Measurements from ENCODE around the gene GANAB.

Gene GANAB

DNA sequence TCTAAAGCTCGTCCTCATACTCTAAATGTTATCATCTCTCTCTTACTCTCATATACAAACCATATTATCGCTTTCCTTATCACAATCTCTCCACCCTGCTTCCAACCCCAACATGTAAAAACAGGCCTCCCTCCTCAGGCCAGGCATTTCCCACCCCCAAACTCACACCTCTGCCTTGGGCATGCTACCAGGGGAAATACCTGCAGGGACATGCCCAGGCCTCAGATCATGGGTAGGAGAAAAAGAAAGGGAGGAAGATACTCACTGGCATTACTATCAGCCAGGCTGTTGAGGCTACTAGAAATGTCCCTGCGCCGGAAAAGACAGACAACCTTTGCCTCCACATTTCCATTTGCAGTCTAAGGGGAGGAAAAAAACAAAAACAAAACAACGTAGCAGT is 46.5 kb downstream of the GANAB start:
- TF ChIP-seq, protein P1, sequence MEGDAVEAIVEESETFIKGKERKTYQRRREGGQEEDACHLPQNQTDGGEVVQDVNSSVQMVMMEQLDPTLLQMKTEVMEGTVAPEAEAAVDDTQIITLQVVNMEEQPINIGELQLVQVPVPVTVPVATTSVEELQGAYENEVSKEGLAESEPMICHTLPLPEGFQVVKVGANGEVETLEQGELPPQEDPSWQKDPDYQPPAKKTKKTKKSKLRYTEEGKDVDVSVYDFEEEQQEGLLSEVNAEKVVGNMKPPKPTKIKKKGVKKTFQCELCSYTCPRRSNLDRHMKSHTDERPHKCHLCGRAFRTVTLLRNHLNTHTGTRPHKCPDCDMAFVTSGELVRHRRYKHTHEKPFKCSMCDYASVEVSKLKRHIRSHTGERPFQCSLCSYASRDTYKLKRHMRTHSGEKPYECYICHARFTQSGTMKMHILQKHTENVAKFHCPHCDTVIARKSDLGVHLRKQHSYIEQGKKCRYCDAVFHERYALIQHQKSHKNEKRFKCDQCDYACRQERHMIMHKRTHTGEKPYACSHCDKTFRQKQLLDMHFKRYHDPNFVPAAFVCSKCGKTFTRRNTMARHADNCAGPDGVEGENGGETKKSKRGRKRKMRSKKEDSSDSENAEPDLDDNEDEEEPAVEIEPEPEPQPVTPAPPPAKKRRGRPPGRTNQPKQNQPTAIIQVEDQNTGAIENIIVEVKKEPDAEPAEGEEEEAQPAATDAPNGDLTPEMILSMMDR (IDR thresholded peaks at IDR 0.05): no peak

DNA sequence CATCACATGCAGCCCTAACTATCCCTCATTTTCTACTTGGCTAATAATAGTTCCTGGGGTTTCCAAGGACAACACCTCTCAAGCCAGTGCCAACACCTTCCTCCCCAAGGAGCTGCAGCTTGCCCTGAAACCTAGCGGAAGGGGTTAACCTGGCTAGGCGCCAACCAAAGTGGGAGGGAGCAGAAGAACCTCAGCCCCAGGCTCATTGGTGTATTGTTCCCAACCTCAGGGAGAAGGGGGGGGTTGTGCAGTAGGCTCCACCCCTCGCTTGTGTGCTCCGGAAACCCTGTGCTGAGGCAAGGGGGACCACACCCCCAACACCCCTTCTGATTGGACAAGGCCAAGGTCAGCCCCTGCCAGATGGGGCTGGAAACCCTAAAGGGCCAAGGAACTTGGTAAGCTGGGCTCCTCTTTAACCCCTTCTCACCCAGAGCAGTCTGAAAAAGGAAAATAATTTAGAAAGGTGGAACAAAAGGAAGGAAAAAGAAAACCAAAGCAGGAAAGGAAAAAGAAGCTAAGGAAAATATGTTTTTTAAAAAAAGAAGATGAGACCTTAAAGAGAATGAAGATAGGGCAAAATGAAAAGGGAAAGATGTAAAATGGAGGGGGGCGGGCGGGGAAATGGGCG is 47.2 kb downstream of the GANAB start:
- TF ChIP-seq, protein P1 (IDR thresholded peaks at IDR 0.05): no peak

DNA sequence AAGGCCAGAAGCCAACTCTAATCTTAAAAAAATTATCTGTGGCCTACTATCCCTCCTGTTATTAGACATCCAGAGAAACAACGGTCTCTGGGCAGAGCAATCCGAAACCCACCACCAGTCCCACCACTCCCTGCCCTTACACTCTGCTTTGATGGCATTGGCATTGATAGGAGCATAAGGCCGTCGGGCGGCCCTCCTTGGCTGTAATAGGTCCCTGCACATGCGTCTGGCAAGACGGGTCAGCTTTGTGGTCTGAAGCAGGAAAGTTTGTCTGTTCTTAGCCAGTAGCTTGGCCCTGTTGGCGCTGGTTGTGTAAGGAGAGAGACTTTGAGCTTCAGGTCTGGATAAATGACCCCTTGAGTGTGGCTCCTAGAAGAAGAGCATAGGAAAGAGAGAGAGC is 51.3 kb downstream of the GANAB start:
- TF ChIP-seq, protein P1 (IDR thresholded peaks at IDR 0.05): no peak

DNA sequence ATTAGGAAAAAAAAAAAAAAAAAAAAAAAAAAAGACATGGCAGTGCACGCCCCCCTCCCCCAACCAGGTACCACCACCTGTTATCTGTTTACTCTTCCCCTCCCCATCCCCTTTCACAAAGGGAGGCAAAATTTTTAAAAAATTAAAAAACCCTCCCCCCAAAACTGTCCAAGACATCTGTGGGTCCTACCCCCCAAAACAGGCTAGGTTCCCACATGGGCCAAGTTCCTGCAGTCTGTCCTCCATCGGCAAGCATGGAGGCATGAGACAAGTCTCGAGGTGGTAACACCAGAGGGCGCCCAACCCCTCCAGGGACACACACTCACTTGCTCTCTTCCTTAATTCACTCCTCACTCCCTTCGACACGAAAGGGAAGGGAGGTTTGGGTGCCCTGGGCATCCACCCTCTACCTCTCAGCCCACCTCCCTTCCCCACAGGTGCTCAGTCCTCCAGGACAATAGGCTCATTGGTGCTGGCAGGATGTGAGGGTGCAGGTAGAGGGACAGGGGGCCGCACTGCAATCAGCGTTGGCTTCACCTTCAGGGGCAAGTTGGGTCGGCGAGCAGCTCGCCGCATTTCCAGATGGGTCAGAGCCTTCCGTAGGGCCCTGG is 52.9 kb downstream of the GANAB start:
- TF ChIP-seq, protein P1 (IDR thresholded peaks at IDR 0.05): peak; percentile 61; the same call in 1 of the 2 replicates

DNA sequence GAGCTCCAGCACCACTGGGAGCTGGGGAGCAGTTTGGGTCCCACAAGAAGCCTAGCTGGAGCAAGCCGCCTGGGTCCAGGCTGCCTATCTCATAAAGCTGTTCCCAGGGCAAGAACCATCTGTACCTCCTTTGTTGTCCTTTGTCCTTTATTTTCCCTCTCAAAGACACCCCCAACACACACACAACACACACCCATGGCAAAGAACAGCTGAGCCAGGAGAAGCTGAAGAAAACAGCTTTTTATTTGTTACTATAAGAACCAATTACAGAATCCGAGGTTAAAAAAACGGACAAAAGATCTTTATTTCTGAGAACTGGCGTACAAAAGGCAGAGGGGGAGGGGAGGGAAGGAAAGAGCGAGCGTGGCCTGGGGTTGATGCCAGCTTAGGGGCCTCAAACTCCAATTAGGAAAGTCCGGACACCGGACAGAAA is 53.4 kb downstream of the GANAB start:
- TF ChIP-seq, protein P1 (IDR thresholded peaks at IDR 0.05): no peak

DNA sequence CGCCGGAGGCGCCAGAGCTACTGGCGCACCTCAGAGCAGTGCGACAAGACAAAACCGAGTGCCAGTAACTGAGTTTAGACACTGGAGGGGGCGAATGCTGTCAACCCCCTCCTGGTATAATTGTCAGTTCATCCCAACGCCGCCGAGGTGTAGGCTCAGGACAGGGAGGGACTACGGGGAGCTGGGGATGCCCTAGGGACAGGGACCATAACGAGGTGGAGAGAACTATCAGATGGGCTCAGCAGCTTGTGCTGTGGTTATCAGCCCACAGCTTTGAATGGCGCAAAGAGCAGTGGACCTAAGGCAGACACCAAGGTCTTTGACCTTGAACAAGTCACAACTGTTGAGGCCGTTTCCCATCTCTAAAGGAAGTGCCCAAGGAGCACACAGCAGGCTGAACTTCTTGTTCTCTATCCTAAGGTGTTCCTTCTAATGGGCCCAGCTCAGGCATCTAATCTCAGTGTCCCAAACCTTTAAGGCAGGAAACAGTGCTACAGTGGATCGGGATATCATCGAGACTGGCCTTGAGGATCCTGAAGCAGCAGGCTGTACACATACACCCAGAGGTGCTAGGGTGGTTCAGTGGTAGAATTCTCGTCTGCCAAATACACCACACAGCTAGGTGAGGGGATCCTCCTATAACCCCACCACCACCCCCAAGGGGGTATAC is 54.1 kb downstream of the GANAB start:
- TF ChIP-seq, protein P1 (IDR thresholded peaks at IDR 0.05): no peak

DNA sequence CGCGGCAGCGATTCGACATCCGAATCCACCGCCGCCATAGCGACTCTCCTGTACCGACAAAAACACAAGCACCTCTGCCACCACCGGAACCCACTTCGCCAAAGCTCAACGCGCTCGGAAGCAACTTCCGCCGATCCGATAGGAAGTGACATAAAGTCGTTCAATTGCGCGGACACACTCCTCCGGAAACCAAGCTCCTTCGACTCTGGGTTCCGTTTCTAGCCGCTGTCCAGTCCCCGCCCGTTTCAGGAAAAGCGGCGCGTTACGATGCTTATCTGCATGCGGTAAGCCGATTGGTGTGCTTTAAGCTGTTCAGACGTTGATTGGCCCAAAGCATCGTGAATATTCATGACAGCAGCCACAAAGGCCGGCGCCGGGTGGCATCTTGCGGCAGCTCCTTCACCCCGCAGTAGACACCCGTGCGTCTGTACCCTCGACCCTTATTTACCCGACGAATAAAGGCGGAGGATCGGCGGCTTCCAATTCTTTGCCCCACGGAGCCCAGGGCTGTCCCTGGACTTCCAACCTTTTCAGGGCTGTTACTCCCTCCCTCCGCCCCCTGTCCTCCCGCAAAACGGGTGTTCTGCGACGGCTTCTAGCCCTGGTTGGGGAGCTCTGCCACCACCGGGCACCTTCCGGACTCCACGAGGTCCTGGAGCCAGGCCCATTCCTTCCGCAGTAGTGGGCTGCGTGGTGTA is 54.8 kb downstream of the GANAB start, which contains the start of gene TUT1:
Gene TUT1 (minus strand): TSS at position 76 of the 698 bp plus-strand sequence. CDS start 38 bp downstream, at position 38.
- TF ChIP-seq, protein P1 (IDR thresholded peaks at IDR 0.05): no peak

Data from LNCAP (cell line).